RWPE2 (cell line): ENCODE measurements around the gene ZBTB17.
"Not testable (repeated sequence)": the region's sequence is repeated elsewhere in the genome, so short reads cannot be mapped to it uniquely, and the experiment has no call there.

Experiments
- ATAC-seq: fragments of 200-7000 bp; cut with Tn5 transposase; 3 replicates; pipeline ENCODE4 v1.9.1; 2021; ENCODE audit warnings: low read depth
- DNase-seq: peaks from one replicate; pipeline ENCODE4 v3.0.0-alpha.2; 2020; ENCODE audit warnings: low spot score
- H3K27ac ChIP-seq: fragments of 450-650 bp; 2 replicates; pipeline ENCODE4 v1.5.1; 2017; ENCODE audit warnings: mild to moderate bottlenecking; ENCODE audit not compliant: poor library complexity, severe bottlenecking
- H3K27me3 ChIP-seq: fragments of 250-450 bp; sonication (Bioruptor Pico); 2 replicates; pipeline ENCODE4 v1.5.1; 2021; ENCODE audit warnings: mild to moderate bottlenecking, moderate library complexity; ENCODE audit not compliant: insufficient read depth, poor library complexity, severe bottlenecking
- H3K36me3 ChIP-seq: fragments of 250-450 bp; sonication (Bioruptor Pico); 2 replicates; pipeline ENCODE4 v1.5.1; 2020; ENCODE audit warnings: low read depth, mild to moderate bottlenecking, moderate library complexity
- H3K4me1 ChIP-seq: fragments of 250-450 bp; sonication (Bioruptor Pico); 2 replicates; pipeline ENCODE4 v1.5.1; 2021; ENCODE audit warnings: mild to moderate bottlenecking, moderate library complexity; ENCODE audit not compliant: insufficient read depth, poor library complexity, severe bottlenecking
- H3K4me3 ChIP-seq: fragments of 250-450 bp; sonication (Bioruptor Pico); 2 replicates; pipeline ENCODE4 v1.5.1; 2021; ENCODE audit warnings: mild to moderate bottlenecking, moderate library complexity; ENCODE audit not compliant: severe bottlenecking
- H3K9me3 ChIP-seq: fragments of 250-450 bp; sonication (Bioruptor Pico); 2 replicates; pipeline ENCODE4 v1.5.1; 2021; ENCODE audit warnings: mild to moderate bottlenecking, moderate library complexity; ENCODE audit not compliant: severe bottlenecking
- TF ChIP-seq, protein P1 (sequence below): fragments of 450-650 bp; IDR thresholded peaks from one replicate; pipeline ENCODE4 v1.5.1; 2017; ENCODE audit warnings: mild to moderate bottlenecking, moderate library complexity; ENCODE audit not compliant: poor library complexity, severe bottlenecking

Gene ZBTB17

DNA sequence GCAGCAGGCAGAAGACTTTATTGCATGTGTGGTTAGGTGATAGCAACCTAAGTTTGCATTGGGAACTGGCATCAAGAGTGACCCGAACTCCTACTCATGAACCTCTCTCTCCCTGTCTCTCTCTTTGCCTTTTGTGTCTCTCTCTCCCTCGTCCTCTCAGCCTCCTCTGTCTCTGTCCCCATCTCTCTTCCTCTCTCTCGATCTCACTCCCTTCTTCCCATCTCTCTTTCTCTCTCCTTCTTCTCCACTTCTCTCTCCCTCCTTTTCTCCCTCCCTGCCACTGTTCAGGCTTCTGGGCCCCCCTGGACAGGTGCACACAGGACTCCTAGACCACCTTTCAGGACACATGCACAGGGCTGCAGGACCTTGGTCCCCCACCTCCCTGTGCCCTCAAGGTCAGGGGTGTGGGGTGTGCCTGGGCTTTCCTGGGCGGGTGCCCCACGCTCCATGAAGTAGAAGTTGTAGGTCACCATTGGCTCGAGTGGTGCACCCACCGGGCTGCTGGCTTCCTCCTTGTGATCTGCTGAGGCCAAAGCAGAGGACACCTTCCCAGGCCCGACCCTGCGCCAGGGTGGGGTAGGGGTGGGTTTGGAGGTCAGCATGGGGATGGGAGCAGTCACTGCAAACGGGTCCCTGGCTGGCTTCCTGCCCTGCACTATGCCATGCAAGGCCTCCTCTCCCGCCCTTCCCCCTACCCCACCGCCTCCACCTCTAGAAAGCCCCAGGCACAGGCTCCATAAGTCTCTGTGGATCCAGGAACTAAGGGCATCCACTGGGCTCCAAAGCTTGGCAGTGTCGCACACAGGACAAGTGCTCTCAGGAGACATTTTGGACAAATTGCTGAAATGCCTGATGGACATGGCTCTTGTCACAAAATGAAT lies 13.2 kb upstream of the ZBTB17 start:
- no peaks in the 10 kb centered on the region for H3K27me3 ChIP-seq
- no peak for ATAC-seq
- H3K4me3 ChIP-seq = no peak overlapping the region
- no peaks in the 10 kb centered on the region for H3K4me1 ChIP-seq
- no peak overlapping the region for H3K27ac ChIP-seq
- no peaks in the 10 kb centered on the region for H3K36me3 ChIP-seq
- no peak for DNase-seq
- H3K9me3 ChIP-seq = no peaks in the 10 kb centered on the region
- TF ChIP-seq, protein P1, sequence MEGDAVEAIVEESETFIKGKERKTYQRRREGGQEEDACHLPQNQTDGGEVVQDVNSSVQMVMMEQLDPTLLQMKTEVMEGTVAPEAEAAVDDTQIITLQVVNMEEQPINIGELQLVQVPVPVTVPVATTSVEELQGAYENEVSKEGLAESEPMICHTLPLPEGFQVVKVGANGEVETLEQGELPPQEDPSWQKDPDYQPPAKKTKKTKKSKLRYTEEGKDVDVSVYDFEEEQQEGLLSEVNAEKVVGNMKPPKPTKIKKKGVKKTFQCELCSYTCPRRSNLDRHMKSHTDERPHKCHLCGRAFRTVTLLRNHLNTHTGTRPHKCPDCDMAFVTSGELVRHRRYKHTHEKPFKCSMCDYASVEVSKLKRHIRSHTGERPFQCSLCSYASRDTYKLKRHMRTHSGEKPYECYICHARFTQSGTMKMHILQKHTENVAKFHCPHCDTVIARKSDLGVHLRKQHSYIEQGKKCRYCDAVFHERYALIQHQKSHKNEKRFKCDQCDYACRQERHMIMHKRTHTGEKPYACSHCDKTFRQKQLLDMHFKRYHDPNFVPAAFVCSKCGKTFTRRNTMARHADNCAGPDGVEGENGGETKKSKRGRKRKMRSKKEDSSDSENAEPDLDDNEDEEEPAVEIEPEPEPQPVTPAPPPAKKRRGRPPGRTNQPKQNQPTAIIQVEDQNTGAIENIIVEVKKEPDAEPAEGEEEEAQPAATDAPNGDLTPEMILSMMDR = no peak

DNA sequence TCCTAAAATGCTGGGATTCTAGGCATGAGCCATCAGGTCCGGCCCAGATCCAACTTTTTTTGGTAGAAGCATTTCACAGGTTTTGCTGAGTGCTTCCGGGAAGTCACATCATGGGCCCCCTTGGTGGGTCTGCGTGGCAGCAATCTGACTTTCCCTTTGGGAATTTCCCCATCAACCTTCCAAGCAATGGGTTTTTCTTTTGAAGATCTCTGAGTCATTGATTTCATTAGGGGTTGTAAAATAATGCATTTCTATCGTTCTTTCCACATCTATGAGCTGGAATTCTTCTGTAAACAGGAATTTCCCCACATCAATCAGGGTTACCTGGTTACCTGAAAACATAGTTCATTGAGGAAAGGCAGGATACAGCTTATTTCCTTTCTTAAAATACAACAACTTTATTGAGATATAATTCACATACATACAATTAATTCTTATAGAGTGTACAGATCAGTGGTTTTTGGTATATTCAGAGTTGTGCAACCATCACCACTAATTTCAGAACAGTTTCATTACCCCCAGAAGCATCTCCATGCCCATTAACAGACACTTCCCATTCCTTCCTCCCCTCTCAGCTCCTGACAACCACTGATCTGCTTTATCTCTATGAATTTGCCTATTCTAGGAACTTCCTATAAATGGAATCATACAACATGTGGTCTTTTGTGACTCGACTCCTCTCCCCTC lies 9.9 kb upstream of the ZBTB17 start:
- no peak for DNase-seq

DNA sequence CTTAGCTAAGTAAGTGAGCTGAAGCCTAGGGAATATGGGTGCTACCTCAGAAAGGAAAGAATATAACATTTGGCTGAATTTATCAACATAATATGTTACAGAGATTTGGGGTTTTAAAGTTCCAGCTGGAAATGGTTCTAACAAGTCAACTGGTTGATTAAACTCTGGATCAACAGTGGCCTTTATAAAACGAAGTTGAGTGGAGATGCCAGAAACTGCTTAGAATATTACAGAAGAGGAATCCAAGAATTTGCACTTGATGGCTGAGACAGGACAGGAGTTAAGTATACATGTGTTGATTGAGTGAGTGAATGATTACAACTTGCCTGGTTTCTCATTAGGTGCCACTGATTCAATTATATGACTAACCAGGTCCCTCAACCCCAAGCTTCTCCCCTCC lies 7.4 kb upstream of the ZBTB17 start:
- DNase-seq = no peak
- H3K4me3 ChIP-seq = no peak overlapping the region
- H3K4me1 ChIP-seq = no peaks in the 10 kb centered on the region
- H3K27me3 ChIP-seq = no peaks in the 10 kb centered on the region
- H3K36me3 ChIP-seq = no peaks in the 10 kb centered on the region
- TF ChIP-seq, protein P1 = no peak
- peaks cover 4% of the 10 kb centered on the region for H3K9me3 ChIP-seq
- no peak overlapping the region for H3K27ac ChIP-seq
- ATAC-seq = no peak

More for the DNA sequence above, 9.9 kb upstream of the ZBTB17 start:
- Histone ChIP-seq H3K9me3 (peaks cover 4% of the 10 kb centered on the region), H3K36me3 (no peaks in the 10 kb centered on the region), H3K4me3 (no peak overlapping the region), H3K27ac (no peak overlapping the region), H3K27me3 (no peaks in the 10 kb centered on the region), H3K4me1 (no peaks in the 10 kb centered on the region)
- peak; percentile 66 for ATAC-seq
- TF ChIP-seq, protein P1 = no peak

DNA sequence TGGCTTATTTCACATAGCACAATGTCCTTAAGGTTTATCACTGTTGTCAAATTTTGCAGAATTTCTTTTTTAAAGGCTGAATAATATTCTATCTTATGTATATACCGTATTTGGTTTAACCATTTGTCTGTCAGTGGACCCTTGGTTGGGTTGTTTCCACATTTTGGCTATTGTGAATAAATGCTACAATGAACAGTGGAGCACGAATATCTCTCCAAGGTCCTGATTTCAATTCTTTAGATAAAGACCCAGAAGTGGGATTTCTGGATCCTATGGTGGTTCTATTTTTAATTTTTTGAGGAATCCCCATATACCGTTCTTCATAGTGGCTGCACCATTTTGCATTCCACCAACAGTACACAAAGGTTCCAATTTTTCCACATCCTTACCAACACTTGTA lies 5.8 kb upstream of the ZBTB17 start:
- ATAC-seq (no peak), DNase-seq (no peak)
- H3K9me3 ChIP-seq = peaks cover 4% of the 10 kb centered on the region
- H3K4me3 ChIP-seq = no peak overlapping the region
- H3K4me1 ChIP-seq = no peaks in the 10 kb centered on the region
- H3K27ac ChIP-seq = no peak overlapping the region
- no peaks in the 10 kb centered on the region for H3K27me3 ChIP-seq
- H3K36me3 ChIP-seq = no peaks in the 10 kb centered on the region
- TF ChIP-seq, protein P1 = no peak

DNA sequence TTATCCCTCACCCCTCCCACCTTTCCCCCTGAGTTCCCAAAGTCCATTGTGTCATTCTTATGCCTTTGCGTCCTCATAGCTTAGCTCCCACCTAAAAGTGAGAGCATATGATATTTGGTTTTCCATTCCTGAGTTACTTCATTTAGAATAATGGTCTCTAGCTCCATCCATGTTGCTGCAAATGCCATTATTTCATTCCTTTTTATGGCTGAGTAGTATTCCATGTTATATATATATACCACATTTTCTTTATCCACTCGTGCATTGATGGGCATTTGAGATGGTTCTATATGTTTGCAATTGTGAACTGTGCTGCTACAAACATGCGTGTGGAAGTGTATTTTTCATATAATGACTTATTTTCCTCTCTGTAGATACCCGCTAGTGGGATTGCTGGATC lies 2.0 kb upstream of the ZBTB17 start:
- H3K36me3 ChIP-seq, DNase-seq, H3K27ac ChIP-seq, H3K4me1 ChIP-seq, H3K4me3 ChIP-seq, H3K9me3 ChIP-seq, ATAC-seq, H3K27me3 ChIP-seq: not testable (repeated sequence)
